Panc1 (cell line): ENCODE results near the gene FIBCD1.
"Not testable (repeated sequence)": the region's sequence is repeated elsewhere in the genome, so short reads cannot be mapped to it uniquely, and the experiment has no call there.

Experiments used
- TCF7L2 ChIP-seq: IDR thresholded peaks from 2 replicates; pipeline ENCODE4 v1.6.1; 2011; ENCODE audit warnings: mild to moderate bottlenecking, low read depth, low read length, inconsistent platforms
- TF ChIP-seq, protein P1 (sequence below): fragments of 450-650 bp; IDR thresholded peaks from 2 replicates; pipeline ENCODE4 v1.5.1; 2017; ENCODE audit warnings: mild to moderate bottlenecking

DNA sequence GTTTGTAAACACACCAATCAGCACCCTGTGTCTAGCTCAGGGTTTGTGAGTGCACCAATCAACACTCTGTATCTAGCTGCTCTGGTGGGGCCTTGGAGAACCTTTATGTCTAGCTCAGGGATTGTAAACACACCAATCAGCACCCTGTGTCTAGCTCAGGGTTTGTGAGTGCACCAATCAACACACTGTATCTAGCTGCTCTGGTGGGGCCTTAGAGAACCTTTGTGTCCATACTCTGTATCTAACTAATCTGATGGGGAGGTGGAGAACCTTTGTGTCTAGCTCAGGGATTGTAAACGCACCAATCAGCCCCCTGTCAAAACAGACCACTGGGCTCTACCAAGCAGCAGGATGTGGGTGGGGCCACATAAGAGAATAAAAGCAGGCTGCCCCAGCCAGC lies 28.4 kb downstream of the FIBCD1 start:
- TF ChIP-seq, protein P1, sequence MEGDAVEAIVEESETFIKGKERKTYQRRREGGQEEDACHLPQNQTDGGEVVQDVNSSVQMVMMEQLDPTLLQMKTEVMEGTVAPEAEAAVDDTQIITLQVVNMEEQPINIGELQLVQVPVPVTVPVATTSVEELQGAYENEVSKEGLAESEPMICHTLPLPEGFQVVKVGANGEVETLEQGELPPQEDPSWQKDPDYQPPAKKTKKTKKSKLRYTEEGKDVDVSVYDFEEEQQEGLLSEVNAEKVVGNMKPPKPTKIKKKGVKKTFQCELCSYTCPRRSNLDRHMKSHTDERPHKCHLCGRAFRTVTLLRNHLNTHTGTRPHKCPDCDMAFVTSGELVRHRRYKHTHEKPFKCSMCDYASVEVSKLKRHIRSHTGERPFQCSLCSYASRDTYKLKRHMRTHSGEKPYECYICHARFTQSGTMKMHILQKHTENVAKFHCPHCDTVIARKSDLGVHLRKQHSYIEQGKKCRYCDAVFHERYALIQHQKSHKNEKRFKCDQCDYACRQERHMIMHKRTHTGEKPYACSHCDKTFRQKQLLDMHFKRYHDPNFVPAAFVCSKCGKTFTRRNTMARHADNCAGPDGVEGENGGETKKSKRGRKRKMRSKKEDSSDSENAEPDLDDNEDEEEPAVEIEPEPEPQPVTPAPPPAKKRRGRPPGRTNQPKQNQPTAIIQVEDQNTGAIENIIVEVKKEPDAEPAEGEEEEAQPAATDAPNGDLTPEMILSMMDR = not testable (repeated sequence)
- TF ChIP-seq TCF7L2 = not testable (repeated sequence)
